ENCODE measurements around the gene ZYG11B.
"Not testable (repeated sequence)": the region's sequence is repeated elsewhere in the genome, so short reads cannot be mapped to it uniquely, and the experiment has no call there.

Gene ZYG11B
- total RNA-seq: 52.5 to 67.6 (median 65.1) reads per million in 4 donors

GRCh38 chr1:52726265-52727113 lies at the start of gene ZYG11B:
Gene ZYG11B, plus strand, starts transcription at chr1:52726453. Its CDS starts 201 bp downstream, at chr1:52726654.
- DNase-seq: peak; percentile 83 to 89 (median 88)

GRCh38 chr1:52677076-52677806 lies 49.0 kb upstream of the ZYG11B start:
- no peak for DNase-seq

GRCh38 chr1:52679048-52679447 lies 47.2 kb upstream of the ZYG11B start:
- no peak for DNase-seq

- no peak for DNase-seq
These were observed 46.8 kb upstream of the ZYG11B start for GRCh38 chr1:52679498-52679897.

- no peak for DNase-seq
These were observed 45.9 kb upstream of the ZYG11B start for GRCh38 chr1:52680353-52680752.

GRCh38 chr1:52681136-52681535 lies 45.1 kb upstream of the ZYG11B start:
- DNase-seq: no peak

- peak in 1 of 5 donors; percentile 47 for DNase-seq
These were observed 42.8 kb upstream of the ZYG11B start for GRCh38 chr1:52683367-52683940.

GRCh38 chr1:52684545-52684944 lies 41.7 kb upstream of the ZYG11B start:
- no peak for DNase-seq

GRCh38 chr1:52686261-52686751 lies 39.9 kb upstream of the ZYG11B start:
- DNase-seq: peak; percentile 39 to 86 (median 67)

- DNase-seq: no peak
These were observed 39.4 kb upstream of the ZYG11B start for GRCh38 chr1:52686830-52687229.

GRCh38 chr1:52691821-52692220 lies 34.4 kb upstream of the ZYG11B start:
- DNase-seq: no peak

- no peak for DNase-seq
These were observed 33.6 kb upstream of the ZYG11B start for GRCh38 chr1:52692697-52693096.

- not testable (repeated sequence) for DNase-seq
These were observed 32.9 kb upstream of the ZYG11B start for GRCh38 chr1:52693351-52693750.

- no peak for DNase-seq
These were observed 32.4 kb upstream of the ZYG11B start for GRCh38 chr1:52693843-52694242.

GRCh38 chr1:52695627-52696026 lies 30.6 kb upstream of the ZYG11B start:
- DNase-seq: no peak

GRCh38 chr1:52697795-52698674 lies 28.2 kb upstream of the ZYG11B start, which contains the start of gene COA7:
Gene COA7, minus strand, starts transcription at chr1:52698347. Its CDS starts 21 bp downstream, at chr1:52698326.
- peak; percentile 48 to 74 (median 55) for DNase-seq

- DNase-seq: peak; percentile 59 to 92 (median 72)
These were observed 23.1 kb upstream of the ZYG11B start for GRCh38 chr1:52702886-52703787.

GRCh38 chr1:52706136-52706670 lies 20.1 kb upstream of the ZYG11B start:
- no peak for DNase-seq

- no peak for DNase-seq
These were observed 19.0 kb upstream of the ZYG11B start for GRCh38 chr1:52706941-52707926.

Measured in T-helper 1 cell (primary cell).